Suppressor macrophage treated with lipopolysaccharide for 1 hour (primary cell): ENCODE measurements around the gene EXOC4.
A peak's percentile ranks its signal among the peaks of the same experiment; 100 is the strongest.

Experiments
- DNase-seq, 3 donors: peaks; one replicate each; pipeline ENCODE4 v3.0.0-alpha.2; 2020 to 2022

Gene EXOC4

GRCh38 chr7:133582766-133583523, 330.1 kb downstream of the EXOC4 start:
- peak in 1 of 3 donors; percentile 12 for DNase-seq

GRCh38 chr7:133583545-133584171, 330.8 kb downstream of the EXOC4 start:
- DNase-seq: no peak

GRCh38 chr7:133584956-133585668, 332.2 kb downstream of the EXOC4 start:
- peak; percentile 9 to 45 (median 43) for DNase-seq

- DNase-seq: no peak
These were observed 333.4 kb downstream of the EXOC4 start for GRCh38 chr7:133586253-133586652.

- DNase-seq: no peak
These were observed 335.0 kb downstream of the EXOC4 start for GRCh38 chr7:133587903-133588302.

- no peak for DNase-seq
These were observed 337.9 kb downstream of the EXOC4 start for GRCh38 chr7:133590795-133591194.

GRCh38 chr7:133591704-133592340, 338.9 kb downstream of the EXOC4 start:
- no peak for DNase-seq

GRCh38 chr7:133593561-133593960, 340.7 kb downstream of the EXOC4 start:
- DNase-seq: no peak

- no peak for DNase-seq
These were observed 348.7 kb downstream of the EXOC4 start for GRCh38 chr7:133601617-133602016.

GRCh38 chr7:133602291-133602690, 349.4 kb downstream of the EXOC4 start:
- DNase-seq: no peak

- no peak for DNase-seq
These were observed 354.1 kb downstream of the EXOC4 start for GRCh38 chr7:133606991-133607390.

GRCh38 chr7:133609806-133610205, 356.9 kb downstream of the EXOC4 start:
- DNase-seq: no peak

- no peak for DNase-seq
These were observed 359.1 kb downstream of the EXOC4 start for GRCh38 chr7:133611955-133612354.

- DNase-seq: no peak
These were observed 360.4 kb downstream of the EXOC4 start for GRCh38 chr7:133613250-133613790.

- no peak for DNase-seq
These were observed 361.4 kb downstream of the EXOC4 start for GRCh38 chr7:133614251-133614650.

- no peak for DNase-seq
These were observed 366.1 kb downstream of the EXOC4 start for GRCh38 chr7:133618970-133619369.

- no peak for DNase-seq
These were observed 366.6 kb downstream of the EXOC4 start for GRCh38 chr7:133619491-133619890.

GRCh38 chr7:133623721-133624120, 370.8 kb downstream of the EXOC4 start:
- DNase-seq: no peak

- DNase-seq: peak; percentile 6 to 32 (median 30)
These were observed 372.2 kb downstream of the EXOC4 start for GRCh38 chr7:133625046-133625445.

- no peak for DNase-seq
These were observed 376.8 kb downstream of the EXOC4 start for GRCh38 chr7:133629701-133630100.

- peak; percentile 47 to 71 (median 69) for DNase-seq
These were observed 380.2 kb downstream of the EXOC4 start for GRCh38 chr7:133633055-133633454.

- DNase-seq: no peak
These were observed 382.7 kb downstream of the EXOC4 start for GRCh38 chr7:133635541-133635940.

- DNase-seq: no peak
These were observed 386.0 kb downstream of the EXOC4 start for GRCh38 chr7:133638857-133639256.
